ENCODE data around the gene TECPR1.

TECPR1 gene

GRCh38 chr7:98213888-98214810 is 37.9 kb downstream of the TECPR1 start:
- TF ChIP-seq, protein P1, sequence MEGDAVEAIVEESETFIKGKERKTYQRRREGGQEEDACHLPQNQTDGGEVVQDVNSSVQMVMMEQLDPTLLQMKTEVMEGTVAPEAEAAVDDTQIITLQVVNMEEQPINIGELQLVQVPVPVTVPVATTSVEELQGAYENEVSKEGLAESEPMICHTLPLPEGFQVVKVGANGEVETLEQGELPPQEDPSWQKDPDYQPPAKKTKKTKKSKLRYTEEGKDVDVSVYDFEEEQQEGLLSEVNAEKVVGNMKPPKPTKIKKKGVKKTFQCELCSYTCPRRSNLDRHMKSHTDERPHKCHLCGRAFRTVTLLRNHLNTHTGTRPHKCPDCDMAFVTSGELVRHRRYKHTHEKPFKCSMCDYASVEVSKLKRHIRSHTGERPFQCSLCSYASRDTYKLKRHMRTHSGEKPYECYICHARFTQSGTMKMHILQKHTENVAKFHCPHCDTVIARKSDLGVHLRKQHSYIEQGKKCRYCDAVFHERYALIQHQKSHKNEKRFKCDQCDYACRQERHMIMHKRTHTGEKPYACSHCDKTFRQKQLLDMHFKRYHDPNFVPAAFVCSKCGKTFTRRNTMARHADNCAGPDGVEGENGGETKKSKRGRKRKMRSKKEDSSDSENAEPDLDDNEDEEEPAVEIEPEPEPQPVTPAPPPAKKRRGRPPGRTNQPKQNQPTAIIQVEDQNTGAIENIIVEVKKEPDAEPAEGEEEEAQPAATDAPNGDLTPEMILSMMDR (IDR thresholded peaks at IDR 0.05; ENCODE audit: insufficient read depth, low read depth, low read length, missing control alignments) = no peak
- no peak overlapping the region for H3K4me3 ChIP-seq (ENCODE audit: low read depth, low read length)
- no peak for DNase-seq (ENCODE audit: low read depth)

DNA sequence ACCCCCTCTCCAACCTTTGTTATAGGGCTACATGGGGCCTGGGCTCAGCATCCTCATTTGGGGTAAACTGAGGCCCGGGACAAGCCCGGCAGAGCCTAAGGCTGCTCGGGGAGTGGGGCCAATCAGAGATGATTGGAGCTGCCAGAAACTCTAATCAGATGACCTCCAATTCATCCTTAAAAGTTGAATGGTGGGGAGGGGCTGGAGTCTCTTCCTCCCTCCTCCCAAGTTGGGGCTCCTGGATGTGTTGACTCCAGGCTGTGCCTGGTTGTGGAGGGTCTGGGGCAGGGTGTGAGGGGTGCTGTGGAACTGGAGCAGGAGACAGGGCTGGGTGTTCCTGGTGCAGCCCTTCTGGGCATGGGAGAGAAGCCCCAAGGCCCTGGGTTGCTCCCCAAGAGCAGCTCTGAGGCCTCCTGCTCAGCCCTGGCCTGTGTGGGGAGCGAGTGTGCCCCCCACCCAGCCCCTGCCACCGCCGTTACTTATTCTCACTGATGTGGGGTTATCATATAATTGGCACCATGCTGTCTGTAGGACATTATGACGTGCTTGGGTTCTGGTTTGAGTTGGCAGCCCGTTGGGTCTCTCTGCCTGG is 38.6 kb downstream of the TECPR1 start:
- no peak for DNase-seq (ENCODE audit: low read depth)
- H3K4me3 ChIP-seq (ENCODE audit: low read depth, low read length) = no peak overlapping the region
- TF ChIP-seq, protein P1 (IDR thresholded peaks at IDR 0.05; ENCODE audit: insufficient read depth, low read depth, low read length, missing control alignments) = no peak

DNA sequence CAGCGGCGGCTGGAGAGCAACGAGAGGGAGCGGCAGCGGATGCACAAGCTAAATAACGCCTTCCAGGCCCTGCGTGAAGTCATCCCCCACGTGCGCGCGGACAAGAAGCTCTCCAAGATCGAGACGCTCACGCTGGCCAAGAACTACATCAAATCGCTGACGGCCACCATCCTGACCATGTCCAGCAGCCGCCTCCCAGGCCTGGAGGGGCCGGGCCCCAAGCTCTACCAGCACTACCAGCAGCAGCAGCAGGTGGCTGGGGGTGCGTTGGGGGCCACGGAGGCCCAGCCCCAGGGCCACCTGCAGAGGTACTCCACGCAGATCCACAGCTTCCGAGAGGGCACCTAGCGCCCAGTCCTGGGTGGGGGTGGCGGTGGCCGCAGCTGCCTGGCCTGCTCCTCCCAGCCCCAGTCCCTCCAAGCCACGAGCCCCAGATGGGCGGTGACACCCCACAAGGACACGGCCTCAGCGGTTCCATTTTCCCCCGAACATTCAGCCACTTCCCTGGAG is 39.4 kb downstream of the TECPR1 start:
- TF ChIP-seq, protein P1 (IDR thresholded peaks at IDR 0.05; ENCODE audit: insufficient read depth, low read depth, low read length, missing control alignments) = no peak

GRCh38 chr7:98211676-98212531 is 40.1 kb downstream of the TECPR1 start:
- DNase-seq (ENCODE audit: low read depth) = no peak
- H3K4me3 ChIP-seq (ENCODE audit: low read depth, low read length) = peak overlapping the region; percentile 56
- TF ChIP-seq, protein P1 (IDR thresholded peaks at IDR 0.05; ENCODE audit: insufficient read depth, low read depth, low read length, missing control alignments) = no peak

More for the DNA sequence above, 39.4 kb downstream of the TECPR1 start:
- no peak for DNase-seq (ENCODE audit: low read depth)
- no peak overlapping the region for H3K4me3 ChIP-seq (ENCODE audit: low read depth, low read length)

- TF ChIP-seq, protein P1 (IDR thresholded peaks at IDR 0.05; ENCODE audit: insufficient read depth, low read depth, low read length, missing control alignments) = no peak
- DNase-seq (ENCODE audit: low read depth) = peak; percentile 75
- H3K4me3 ChIP-seq (ENCODE audit: low read depth, low read length) = peak within 1 kb of the TSS; percentile 56
Measured at GRCh38 chr7:98211221-98211675, 40.8 kb downstream of the TECPR1 start, which contains the start of gene BHLHA15. BHLHA15 (plus strand) TSS chr7:98211439; CDS start chr7:98212310, 871 bp downstream.

DNA sequence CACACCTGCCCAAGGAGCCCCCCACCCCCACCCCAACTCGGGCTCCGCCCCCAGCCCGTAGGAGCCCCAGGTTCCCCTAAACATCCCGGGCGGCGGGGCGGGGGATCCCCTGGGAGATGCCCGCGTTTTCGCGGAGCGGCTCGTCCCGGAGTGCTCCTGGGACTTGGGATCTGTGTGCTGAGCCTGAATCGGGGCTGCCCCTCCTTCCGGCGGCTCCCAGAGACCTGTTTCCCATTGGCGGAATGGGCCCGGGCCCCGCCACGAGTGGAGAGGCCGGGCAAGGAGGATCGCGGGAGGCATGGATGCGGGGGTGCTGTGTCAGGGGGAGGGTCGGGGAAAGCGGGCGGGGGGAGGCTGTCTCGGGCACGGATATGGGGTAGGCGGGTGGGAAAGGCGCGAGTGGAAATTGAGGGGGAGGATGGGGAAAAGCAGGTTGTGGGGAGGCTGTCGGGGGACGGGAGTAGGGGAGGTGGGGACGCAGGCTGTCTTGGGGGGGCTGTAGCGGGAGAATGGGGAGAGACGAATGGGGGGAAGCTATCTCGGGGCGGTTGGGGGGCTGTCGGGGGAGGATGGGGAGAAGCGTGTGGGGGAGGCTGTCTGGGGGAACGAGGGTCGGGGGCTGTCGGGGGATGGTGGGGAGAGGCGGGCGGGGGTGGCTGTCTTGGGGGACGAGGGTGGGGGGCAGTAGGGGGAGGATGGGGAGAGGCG is 41.4 kb downstream of the TECPR1 start:
- H3K4me3 ChIP-seq (ENCODE audit: low read depth, low read length) = peak overlapping the region; percentile 19; the same call in 1 of the 2 replicates
- TF ChIP-seq, protein P1 (IDR thresholded peaks at IDR 0.05; ENCODE audit: insufficient read depth, low read depth, low read length, missing control alignments) = no peak
- no peak for DNase-seq (ENCODE audit: low read depth)

All from GM12865 (cell line).